SK-N-SH (cell line): ENCODE measurements around the gene ADH5. TPM values are rescaled to one million over a fixed set of nuclear protein-coding genes. Genes with fewer than 3 reads are reported as not detected.

ENCODE experiments used
- CTCF ChIA-PET: fragments of 300-600, 350-600 bp; formaldehyde crosslinking; extraction: SDS; loops from one replicate; lab custom pipeline; 2021; lab: Yijun Ruan, JAX
- POLR2A ChIA-PET: fragments of 350-600 bp; sonication (Branson Sonifier 250); formaldehyde crosslinking; extraction: SDS; loops from one replicate; lab custom pipeline; 2020; ENCODE audit warnings: antibody characterized with exemption, inconsistent platforms; lab: Yijun Ruan, JAX
- DNase-seq: peaks from one replicate; pipeline ENCODE4 v3.0.0; 2012
- H2AFZ ChIP-seq: fragments of 200-600 bp; sonication (generic); 2 replicates; pipeline ENCODE4 v1.8.1; 2016; ENCODE audit warnings: antibody characterized with exemption, mild to moderate bottlenecking, low read depth
- H3F3A ChIP-seq: fragments of 200-600 bp; sonication (generic); replicated peaks from 2 replicates; pipeline ENCODE3; 2016; ENCODE audit warnings: antibody characterized with exemption, mild to moderate bottlenecking; ENCODE audit not compliant: insufficient read depth
- H3K27ac ChIP-seq, 2 experiments: fragments of 200-500 bp in 1 of 2; fragments of 200-600 bp in 1 of 2; sonication (Bioruptor generic) in 1 of 2; sonication (generic), shearing (Covaris generic) in 1 of 2; 2 replicates each; pipeline versions ENCODE4 v1.5.1 to v1.6.1; 2014 to 2016; ENCODE audit warnings: low read depth in 2 of 2, inconsistent platforms in 1 of 2, low read length in 1 of 2, mild to moderate bottlenecking in 1 of 2, mixed read lengths in 1 of 2
- H3K27me3 ChIP-seq: fragments of 200-600 bp; sonication (generic), shearing (Covaris generic); 2 replicates; pipeline ENCODE4 v1.6.1; 2016; ENCODE audit warnings: mixed run types; ENCODE audit not compliant: insufficient read depth
- H3K36me3 ChIP-seq, 2 experiments: fragments of 200-500 bp in 1 of 2; fragments of 200-600 bp in 1 of 2; sonication (Bioruptor generic) in 1 of 2; sonication (generic) in 1 of 2; replicated peaks in 1 of 2; 2 replicates each; pipeline versions ENCODE3 to v1.5.1; 2014 to 2016; ENCODE audit warnings: low read length in 1 of 2, mild to moderate bottlenecking in 1 of 2; ENCODE audit not compliant: insufficient read depth in 2 of 2, control insufficient read depth in 1 of 2
- H3K4me1 ChIP-seq, 2 experiments: fragments of 200-500 bp in 1 of 2; fragments of 200-600 bp in 1 of 2; sonication (Bioruptor generic) in 1 of 2; sonication (generic), shearing (Covaris generic) in 1 of 2; 2 replicates each; pipeline versions ENCODE4 v1.5.1 to v1.6.1; 2014 to 2016; ENCODE audit warnings: low read depth in 1 of 2, low read length in 1 of 2, mixed run types in 1 of 2; ENCODE audit not compliant: insufficient read depth in 2 of 2, control insufficient read depth in 1 of 2
- H3K4me2 ChIP-seq: fragments of 200-600 bp; sonication (generic), shearing (Covaris generic); 2 replicates; pipeline ENCODE4 v1.6.1; 2017; ENCODE audit warnings: mixed run types
- H3K4me3 ChIP-seq, 2 experiments: fragments of 200-500 bp in 1 of 2; fragments of 200-600 bp in 1 of 2; sonication (Bioruptor generic) in 1 of 2; sonication (generic), shearing (Covaris generic) in 1 of 2; 2 replicates each; pipeline versions ENCODE4 v1.5.1 to v1.8.1; 2014 to 2016; ENCODE audit warnings: low read depth in 2 of 2, inconsistent platforms in 1 of 2, low read length in 1 of 2, mild to moderate bottlenecking in 1 of 2, mixed read lengths in 1 of 2, moderate library complexity in 1 of 2
- H3K79me2 ChIP-seq: fragments of 200-600 bp; sonication (generic); 2 replicates; pipeline ENCODE4 v1.8.1; 2017; ENCODE audit warnings: mild to moderate bottlenecking; ENCODE audit not compliant: insufficient read depth
- H3K9ac ChIP-seq: fragments of 200-600 bp; sonication (generic); 2 replicates; pipeline ENCODE4 v1.6.1; 2017; ENCODE audit warnings: mixed run types
- H3K9me2 ChIP-seq: fragments of 200-600 bp; sonication (generic); 2 replicates; pipeline ENCODE4 v1.6.1; 2017; ENCODE audit warnings: mixed run types
- H3K9me3 ChIP-seq: fragments of 200-600 bp; sonication (generic); 2 replicates; pipeline ENCODE4 v1.6.1; 2017; ENCODE audit warnings: mixed run types, mild to moderate bottlenecking, moderate library complexity
- H4K20me1 ChIP-seq: fragments of 200-600 bp; sonication (generic); 2 replicates; pipeline ENCODE4 v1.6.1; 2017; ENCODE audit warnings: mild to moderate bottlenecking, mixed run types; ENCODE audit not compliant: insufficient read depth
- CHD2 ChIP-seq: fragments of 150-350 bp; IDR thresholded peaks from 2 replicates; pipeline ENCODE4 v1.6.1; 2018; ENCODE audit warnings: low read length; ENCODE audit not compliant: partially characterized antibody
- ELF1 ChIP-seq: IDR thresholded peaks from 2 replicates; pipeline ENCODE4 v1.4.0; 2012
- EZH2phosphoT487 ChIP-seq: fragments of 200-600 bp; sonication (generic); IDR thresholded peaks from 2 replicates; pipeline ENCODE4 v1.6.1; 2017; ENCODE audit warnings: low read depth, mixed run types, mild to moderate bottlenecking, antibody characterized with exemption, moderate library complexity, borderline replicate concordance
- FOXJ3 ChIP-seq: sonication (generic); formaldehyde crosslinking; IDR thresholded peaks from 2 replicates; pipeline ENCODE4 v1.5.1; 2020; ENCODE audit warnings: mild to moderate bottlenecking, missing genetic modification reagents
- GATA2 ChIP-seq: sonication (generic); formaldehyde crosslinking; IDR thresholded peaks from 2 replicates; pipeline ENCODE4 v1.5.0; 2020; ENCODE audit warnings: mild to moderate bottlenecking, missing genetic modification reagents
- IRF3 ChIP-seq: fragments of 150-350 bp; IDR thresholded peaks from 2 replicates; pipeline ENCODE4 v1.6.1; 2016; ENCODE audit warnings: mild to moderate bottlenecking, low read depth, low read length
- MEF2A ChIP-seq: IDR thresholded peaks from 2 replicates; pipeline ENCODE4 v1.4.0; 2012; ENCODE audit warnings: low read depth, borderline replicate concordance
- NRF1 ChIP-seq: IDR thresholded peaks from 2 replicates; pipeline ENCODE4 v1.6.1; 2012; ENCODE audit warnings: low read depth, mild to moderate bottlenecking, low read length
- PBX3 ChIP-seq: IDR thresholded peaks from 2 replicates; pipeline ENCODE4; 2012
- RAD21 ChIP-seq: IDR thresholded peaks from 2 replicates; pipeline ENCODE4 v1.6.1; 2012; ENCODE audit warnings: mild to moderate bottlenecking, low read length
- REST ChIP-seq: IDR thresholded peaks from 2 replicates; pipeline ENCODE4 v1.6.1; 2012; ENCODE audit warnings: mild to moderate bottlenecking, low read depth, low read length, moderate library complexity
- RFX5 ChIP-seq: IDR thresholded peaks from 2 replicates; pipeline ENCODE4 v1.6.1; 2012; ENCODE audit warnings: mild to moderate bottlenecking, improper control_type of control experiment, low read length
- SIN3A ChIP-seq: IDR thresholded peaks from 2 replicates; pipeline ENCODE4 v1.6.1; 2012; ENCODE audit warnings: low read depth, mild to moderate bottlenecking, low read length, moderate library complexity, borderline replicate concordance
- SMC3 ChIP-seq: IDR thresholded peaks from 2 replicates; pipeline ENCODE4 v1.6.1; 2012; ENCODE audit warnings: low read depth, low read length, improper control_type of control experiment
- TAF1 ChIP-seq: IDR thresholded peaks from 2 replicates; pipeline ENCODE4 v1.6.1; 2012; ENCODE audit warnings: low read depth, mild to moderate bottlenecking, low read length, moderate library complexity, borderline replicate concordance
- TCF12 ChIP-seq: IDR thresholded peaks from 2 replicates; pipeline ENCODE4 v1.4.0; 2012
- TEAD4 ChIP-seq: IDR thresholded peaks from 2 replicates; pipeline ENCODE4 v1.4.0; 2012; ENCODE audit warnings: mild to moderate bottlenecking, borderline replicate concordance; ENCODE audit not compliant: insufficient read depth
- WGBS: methylation state at CpG from one replicate; pipeline ENCODE4 v1.1.6; 2017; ENCODE audit warnings: low lambda C conversion rate; 5-methylcytosine and 5-hydroxymethylcytosine counted together
- polyA plus RNA-seq, 3 experiments: library from polyadenylated mRNA; depleted of rRNA; stranded (reverse); fragments of >200 nt; gene quantifications; 2 replicates each; pipeline ENCODE4 v1.2.3, GENCODE V29; 2012

ADH5 gene
- polyA plus RNA-seq, 1 of the 3 experiments (the other 2 are of a cell fraction): 111 TPM

GRCh38 chr4:99102634-99103033, 14.0 kb upstream of the ADH5 start:
- POLR2A ChIA-PET: no interaction called here
- TF ChIP-seq NRF1 (no peak), RFX5 (no peak), REST (no peak), EZH2phosphoT487 (no peak), SIN3A (no peak), TCF12 (no peak), ELF1 (no peak), PBX3 (no peak), SMC3 (no peak), RAD21 (no peak), GATA2 (CRISPR knock-in tag) (no peak), FOXJ3 (no peak), TEAD4 (no peak), TAF1 (no peak), CHD2 (no peak), MEF2A (no peak), IRF3 (no peak)
- CTCF ChIA-PET: no interaction called here

More at GRCh38 chr4:99102634-99103033, 14.0 kb upstream of the ADH5 start:
- no peaks in the 10 kb centered on the region for H4K20me1 ChIP-seq
- no peaks in the 10 kb centered on the region for H3K27me3 ChIP-seq
- H3K36me3 ChIP-seq: no peaks in the 10 kb centered on the region
- no peaks in the 10 kb centered on the region for H3K9me2 ChIP-seq
- H3K9me3 ChIP-seq: no peaks in the 10 kb centered on the region
- H3K9ac ChIP-seq: no peak overlapping the region
- H3K4me3 ChIP-seq: no peak overlapping the region
- H3K4me2 ChIP-seq: no peak overlapping the region
- no peak overlapping the region for H3K27ac ChIP-seq
- no peak for DNase-seq
- H3K79me2 ChIP-seq: no peaks in the 10 kb centered on the region
- no peak overlapping the region for H2AFZ ChIP-seq
- H3F3A ChIP-seq: peaks cover 5% of the 10 kb centered on the region
- H3K4me1 ChIP-seq: peaks cover 0 to 6% of the 10 kb centered on the region in 2 experiments; a peak in 1 of 4 replicates
- 90% methylated on average over 2 of the region's 2 CpGs for WGBS
